RWPE1 (cell line): ENCODE data around the gene NCK1.
A peak's percentile ranks its signal among the peaks of the same experiment; 100 is the strongest.

Experiments used
- CTCF ChIA-PET: fragments of 350-600 bp; sonication (Branson Sonifier 250); formaldehyde crosslinking; extraction: SDS; loops from one replicate; lab custom pipeline; 2021; lab: Yijun Ruan, JAX
- POLR2A ChIA-PET: fragments of 400-600 bp; formaldehyde crosslinking; extraction: SDS; loops from one replicate; lab custom pipeline; 2020; ENCODE audit warnings: antibody characterized with exemption; ENCODE audit not compliant: low non-redundant PET; lab: Yijun Ruan, JAX
- DNase-seq: peaks from one replicate; pipeline ENCODE4 v3.0.0; 2012; ENCODE audit warnings: low spot score
- H3K27ac ChIP-seq: fragments of 450-650 bp; 2 replicates; pipeline ENCODE4 v1.5.1; 2017
- TF ChIP-seq, protein P1 (sequence below): fragments of 450-650 bp; conservative IDR thresholded peaks from 2 replicates; pipeline ENCODE4 v1.5.1; 2017; ENCODE audit warnings: low read depth, mild to moderate bottlenecking

The NCK1 gene

DNA sequence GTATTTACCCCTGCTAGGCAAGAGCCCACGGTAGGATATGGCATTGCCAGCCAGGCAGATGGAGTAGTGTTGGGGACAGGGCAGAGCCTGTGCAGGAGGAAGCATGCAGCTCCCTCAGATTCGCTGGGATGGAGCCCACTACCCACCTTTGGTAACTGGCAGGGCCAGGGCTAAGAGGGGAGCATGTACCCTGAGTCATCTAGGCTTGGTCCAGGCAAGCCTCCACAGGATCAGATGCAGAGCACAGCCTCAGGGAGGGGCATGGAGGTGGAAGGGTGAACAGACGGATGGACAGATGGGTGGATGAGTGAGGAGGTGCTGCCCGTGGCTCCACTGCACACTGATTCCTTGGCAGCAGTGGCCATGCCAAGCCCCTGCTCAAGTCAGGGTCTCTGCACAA, 128.8 kb downstream of the NCK1 start:
- peak overlapping the region; percentile 99 for H3K27ac ChIP-seq
- POLR2A ChIA-PET: no interaction called here
- TF ChIP-seq, protein P1, sequence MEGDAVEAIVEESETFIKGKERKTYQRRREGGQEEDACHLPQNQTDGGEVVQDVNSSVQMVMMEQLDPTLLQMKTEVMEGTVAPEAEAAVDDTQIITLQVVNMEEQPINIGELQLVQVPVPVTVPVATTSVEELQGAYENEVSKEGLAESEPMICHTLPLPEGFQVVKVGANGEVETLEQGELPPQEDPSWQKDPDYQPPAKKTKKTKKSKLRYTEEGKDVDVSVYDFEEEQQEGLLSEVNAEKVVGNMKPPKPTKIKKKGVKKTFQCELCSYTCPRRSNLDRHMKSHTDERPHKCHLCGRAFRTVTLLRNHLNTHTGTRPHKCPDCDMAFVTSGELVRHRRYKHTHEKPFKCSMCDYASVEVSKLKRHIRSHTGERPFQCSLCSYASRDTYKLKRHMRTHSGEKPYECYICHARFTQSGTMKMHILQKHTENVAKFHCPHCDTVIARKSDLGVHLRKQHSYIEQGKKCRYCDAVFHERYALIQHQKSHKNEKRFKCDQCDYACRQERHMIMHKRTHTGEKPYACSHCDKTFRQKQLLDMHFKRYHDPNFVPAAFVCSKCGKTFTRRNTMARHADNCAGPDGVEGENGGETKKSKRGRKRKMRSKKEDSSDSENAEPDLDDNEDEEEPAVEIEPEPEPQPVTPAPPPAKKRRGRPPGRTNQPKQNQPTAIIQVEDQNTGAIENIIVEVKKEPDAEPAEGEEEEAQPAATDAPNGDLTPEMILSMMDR: no peak
- DNase-seq: peak; percentile 43
- CTCF ChIA-PET: interaction anchor here (0.5 to 1.2 kb wide), 2 partner anchors 86 to 239 kb away, joined by 4 read pairs; partner anchors contain the start of gene STAG1

DNA sequence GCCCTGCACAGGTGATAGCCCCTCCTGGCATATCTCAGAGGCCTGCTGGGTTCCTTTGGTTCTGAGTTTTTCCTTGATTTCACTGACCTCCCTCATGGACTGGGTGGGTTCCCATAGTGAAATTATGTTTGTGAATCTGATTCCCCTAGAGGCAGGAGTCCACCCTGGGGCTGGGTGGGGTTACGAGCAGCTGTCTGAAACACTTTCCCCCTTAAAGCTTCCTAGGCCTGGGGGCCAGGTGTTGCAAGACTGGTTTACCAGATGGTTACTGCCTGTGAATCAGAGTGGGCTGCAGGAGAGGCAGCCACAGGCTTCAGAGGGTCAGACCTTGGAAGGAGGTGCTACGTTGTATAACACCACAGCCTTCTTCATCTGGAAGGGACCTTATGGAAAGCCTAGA, 130.1 kb downstream of the NCK1 start:
- CTCF ChIA-PET: no interaction called here
- POLR2A ChIA-PET: no interaction called here
- no peak for DNase-seq
- TF ChIP-seq, protein P1: no peak
- peak overlapping the region; percentile 99 for H3K27ac ChIP-seq

DNA sequence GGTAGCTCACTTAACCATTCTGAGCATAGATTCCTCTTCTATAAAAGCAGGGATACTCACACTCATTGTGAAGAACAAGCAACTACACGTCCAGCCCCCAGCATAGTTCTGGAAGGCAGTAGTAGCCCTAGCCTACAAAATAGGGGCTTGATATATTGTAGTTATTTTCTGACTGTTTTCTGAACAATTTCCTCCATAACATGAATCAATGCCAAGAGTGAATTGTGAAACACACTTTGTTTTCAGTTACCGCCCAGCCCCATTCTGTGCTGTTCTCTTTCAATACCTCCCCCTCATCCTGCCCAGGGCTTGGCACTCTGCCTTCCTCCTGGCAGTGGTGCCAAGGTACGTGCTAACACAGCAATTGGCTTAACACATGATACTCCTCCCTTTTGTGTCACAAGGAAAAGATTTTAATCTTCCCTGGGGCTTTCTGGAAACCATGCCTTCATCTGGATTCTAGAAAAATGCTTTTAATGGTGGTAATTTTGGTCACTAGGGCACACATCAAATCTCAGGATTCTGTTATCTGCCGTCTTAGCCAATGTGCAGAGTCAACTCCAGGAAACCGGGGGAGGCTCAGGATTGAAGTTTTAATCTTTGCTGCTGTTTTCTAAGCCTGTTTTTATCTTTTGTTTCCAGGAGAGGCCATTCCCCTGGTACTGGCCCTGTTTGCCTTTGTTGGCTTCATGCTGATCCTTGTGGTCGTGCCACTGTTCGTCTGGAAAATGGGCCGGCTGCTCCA, 132.9 kb downstream of the NCK1 start:
- CTCF ChIA-PET: no interaction called here
- peak overlapping the region; percentile 99 for H3K27ac ChIP-seq
- POLR2A ChIA-PET: no interaction called here
- TF ChIP-seq, protein P1: no peak
- peak; percentile 91 for DNase-seq

DNA sequence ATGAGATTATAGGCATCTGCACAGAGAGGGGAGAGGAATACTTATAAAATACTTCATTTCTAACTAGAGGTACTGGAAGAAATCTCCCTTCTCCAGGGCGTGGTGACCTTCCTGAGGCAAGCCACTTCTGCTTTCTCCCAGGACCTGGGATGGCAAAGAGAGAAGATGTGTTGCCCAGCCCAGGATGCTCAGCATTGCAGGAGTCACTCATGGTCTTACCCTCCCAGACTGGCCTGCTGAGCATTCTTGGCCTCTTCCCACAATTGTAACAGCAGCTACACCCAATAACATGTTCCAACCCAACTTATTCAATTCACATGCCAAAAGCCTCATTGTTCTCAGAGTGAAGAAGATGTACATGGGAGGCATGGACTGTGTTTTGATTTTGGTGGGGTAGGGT, 133.6 kb downstream of the NCK1 start:
- CTCF ChIA-PET: no interaction called here
- DNase-seq: no peak
- H3K27ac ChIP-seq: peak overlapping the region; percentile 99
- TF ChIP-seq, protein P1: no peak
- POLR2A ChIA-PET: no interaction called here
